ACHN (cell line): ENCODE results near the gene TNKS1BP1.
A peak's percentile ranks its signal among the peaks of the same experiment; 100 is the strongest.

Experiments used
- DNase-seq: peaks from one replicate; pipeline ENCODE4 v3.0.0-alpha.2; 2015
- in situ Hi-C: cut with HindIII; loops from 2 replicates; pipeline ENCODE4 v1.10.0; 2017; ENCODE audit warnings: low sequenced_read_pairs, low pct_ligation_motif_present, low pct_unique_long_range_greater_than_20kb

The TNKS1BP1 gene

DNA sequence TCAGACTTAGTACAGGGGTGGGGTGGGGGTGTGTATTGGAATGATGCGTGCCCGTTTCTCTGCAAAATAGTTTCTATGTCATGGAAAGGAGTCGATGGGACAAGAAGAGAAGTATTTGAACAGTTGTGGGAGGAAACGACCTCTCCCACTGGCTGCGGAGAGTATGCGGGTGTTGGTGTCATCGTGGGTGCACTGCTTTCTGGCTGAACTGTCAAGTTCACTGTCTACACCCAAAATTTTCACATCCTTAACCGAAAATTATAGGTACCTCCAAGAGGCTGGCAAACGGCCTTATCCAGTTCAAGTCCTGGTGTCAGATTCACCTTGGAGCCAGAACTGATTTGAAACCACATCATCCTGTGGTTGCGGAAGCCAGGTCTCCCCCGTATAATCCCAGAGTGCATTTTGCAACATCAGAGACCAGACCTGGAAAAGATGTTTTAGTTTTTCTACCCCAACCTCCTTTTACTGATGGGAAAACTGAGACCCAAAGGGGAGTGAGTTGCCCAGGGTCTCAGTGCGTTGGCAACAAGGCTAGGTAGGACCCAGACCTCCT, 11.4 kb upstream of the TNKS1BP1 start:
- in situ Hi-C loops = no loop called here

DNA sequence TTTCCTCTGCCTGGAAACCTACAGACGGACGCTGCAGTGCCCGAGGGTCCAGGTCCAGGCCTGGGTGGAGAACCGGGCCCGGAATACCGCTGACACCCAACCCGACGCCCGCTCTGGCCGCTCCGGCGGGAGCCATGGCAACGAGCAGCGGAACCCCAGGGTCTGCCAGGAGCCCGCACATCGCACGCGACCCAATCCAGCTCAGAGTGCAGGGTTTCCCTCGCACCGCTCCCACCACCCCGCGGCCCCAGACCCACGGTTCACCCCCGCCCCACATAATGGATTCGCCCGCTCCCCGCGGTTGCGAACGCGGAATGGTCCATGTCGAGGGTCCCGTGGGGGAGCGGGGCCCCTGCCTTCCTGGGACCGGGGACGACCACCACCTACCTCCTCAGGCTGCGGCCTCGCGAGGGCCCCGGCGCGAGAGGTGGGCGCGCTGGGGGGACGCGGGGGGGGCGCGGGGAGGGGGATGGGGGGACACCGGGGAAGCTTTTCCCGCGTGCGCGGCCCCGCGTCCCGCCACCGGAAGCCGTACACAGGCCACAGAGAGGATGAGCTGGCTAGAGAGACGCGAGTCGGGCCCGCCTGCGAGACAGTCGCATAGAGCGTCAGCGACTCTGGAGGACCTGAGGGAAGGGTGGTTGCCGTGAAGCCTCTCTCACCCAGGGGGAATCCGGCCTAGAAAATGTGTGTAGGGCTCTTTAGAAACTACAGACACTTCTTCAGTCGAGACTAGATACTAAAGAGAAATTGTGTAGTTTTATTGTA, 10.8 kb upstream of the TNKS1BP1 start, which contains the start of gene SSRP1:
Gene SSRP1, minus strand, starts transcription at position 550 of the 768 bp plus-strand sequence. CDS start 771 bp downstream, outside the sequence.
- in situ Hi-C loops = no loop called here
- DNase-seq = peak; percentile 83

More for the DNA sequence above, 11.4 kb upstream of the TNKS1BP1 start:
- no peak for DNase-seq

DNA sequence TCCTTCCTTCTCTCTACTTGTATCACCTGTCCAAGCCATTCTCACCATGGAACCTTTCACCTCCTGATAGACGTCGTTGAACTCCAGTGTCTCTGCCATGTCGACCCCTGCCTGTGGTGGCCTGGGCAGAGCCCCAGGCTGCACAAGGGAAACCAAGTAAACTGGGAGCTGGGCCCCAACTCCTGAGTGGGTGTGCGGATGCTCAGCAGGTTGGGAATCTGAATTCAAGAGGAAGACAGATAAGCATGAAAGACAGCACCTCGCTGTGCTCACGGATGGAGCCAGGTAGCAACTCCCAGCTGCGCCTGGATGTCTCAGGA, 10.2 kb upstream of the TNKS1BP1 start:
- no peak for DNase-seq
- in situ Hi-C loops = no loop called here

DNA sequence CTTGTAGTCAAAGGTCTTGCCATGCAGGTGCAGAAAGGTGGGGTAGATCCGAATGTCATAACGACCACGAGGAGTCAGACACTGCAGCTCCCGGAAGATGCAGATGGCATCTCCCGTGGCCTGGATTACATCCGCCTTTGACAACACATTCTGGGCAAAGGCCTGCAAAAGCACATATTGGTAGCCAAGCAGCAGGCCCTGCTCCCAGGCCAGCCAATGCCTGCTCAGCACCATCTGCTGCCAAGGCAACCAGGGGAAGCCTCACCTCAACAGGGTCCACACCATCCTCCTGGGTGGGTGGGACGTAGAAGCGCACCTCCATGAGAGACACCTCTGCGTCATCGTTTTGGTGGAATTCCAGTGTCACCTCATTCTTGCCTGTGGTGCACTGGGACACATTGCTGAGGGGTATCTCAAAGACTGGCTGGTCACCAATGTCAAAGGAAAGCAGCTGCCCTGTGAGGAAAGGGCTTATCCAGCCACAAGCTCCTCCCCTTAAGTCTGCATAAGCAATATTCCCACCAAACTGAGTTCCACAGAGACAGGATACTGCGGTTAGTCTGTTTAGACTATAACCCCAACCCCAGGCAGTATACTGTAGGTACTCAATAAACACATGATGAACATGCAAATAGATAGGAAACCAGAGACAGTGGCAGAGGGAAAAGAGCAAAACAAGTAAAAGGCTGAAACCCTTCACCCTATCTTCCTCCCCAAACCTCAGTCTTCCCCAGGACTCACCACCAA, 8.1 kb upstream of the TNKS1BP1 start:
- no peak for DNase-seq
- in situ Hi-C loops = no loop called here

DNA sequence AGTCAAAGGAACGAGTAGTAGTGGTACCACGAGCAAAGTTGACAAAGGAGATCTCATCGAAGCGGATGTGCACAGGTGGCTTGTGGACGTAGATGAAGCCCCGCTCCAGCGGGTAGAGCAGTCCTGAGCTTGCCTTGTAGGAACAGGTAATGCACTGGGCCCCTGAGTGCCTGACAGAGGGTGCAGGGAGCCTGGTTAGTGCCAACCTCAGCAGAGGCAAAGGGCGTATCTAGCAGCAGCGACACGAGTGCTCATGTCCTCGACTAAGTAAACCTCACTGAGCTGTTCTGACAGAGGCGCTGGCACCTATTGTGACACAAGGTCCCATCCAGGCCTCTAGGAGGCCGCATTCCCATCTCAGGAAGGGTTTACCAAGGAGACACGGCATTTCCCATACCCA, 7.0 kb upstream of the TNKS1BP1 start:
- DNase-seq = no peak
- in situ Hi-C loops = no loop called here

DNA sequence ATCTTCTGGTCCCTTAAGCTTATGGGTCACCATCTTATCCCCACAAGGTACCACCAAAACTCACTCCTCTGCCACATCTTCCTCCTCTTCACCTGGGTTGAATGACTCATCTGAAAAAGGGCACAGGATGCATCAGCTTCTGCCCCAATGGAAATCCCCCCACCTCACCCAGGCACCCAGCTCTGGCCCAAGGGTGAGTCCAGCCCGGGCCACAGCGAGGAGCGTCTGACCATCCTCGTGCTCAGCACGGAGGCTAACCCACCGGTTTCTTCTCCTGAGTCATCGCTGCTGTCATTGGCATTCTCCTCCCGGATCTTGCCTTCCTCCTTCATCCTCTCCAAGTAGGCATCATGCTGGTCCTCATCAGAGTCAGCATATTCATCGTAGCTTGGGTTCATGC, 5.3 kb upstream of the TNKS1BP1 start:
- no peak for DNase-seq
- in situ Hi-C loops = no loop called here

DNA sequence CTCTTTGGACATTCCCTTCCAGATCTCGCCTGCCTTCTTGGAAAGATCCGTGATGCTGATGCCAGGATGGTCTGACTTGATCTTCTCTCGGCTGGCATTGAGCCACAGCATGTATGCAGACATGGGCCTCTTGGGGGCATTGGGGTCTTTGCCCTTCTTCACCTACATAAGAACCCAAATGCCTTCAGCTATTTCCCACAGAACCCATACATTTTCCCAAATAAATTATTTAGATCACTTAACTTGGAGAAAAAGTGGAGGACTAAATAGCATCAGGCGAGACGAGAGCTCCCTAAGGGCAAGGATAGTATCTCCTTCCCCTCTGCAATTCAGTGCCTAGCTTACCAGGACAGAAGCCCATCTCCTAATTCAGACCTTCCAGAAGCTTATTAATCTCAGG, 3.0 kb upstream of the TNKS1BP1 start:
- in situ Hi-C loops = no loop called here
- no peak for DNase-seq

DNA sequence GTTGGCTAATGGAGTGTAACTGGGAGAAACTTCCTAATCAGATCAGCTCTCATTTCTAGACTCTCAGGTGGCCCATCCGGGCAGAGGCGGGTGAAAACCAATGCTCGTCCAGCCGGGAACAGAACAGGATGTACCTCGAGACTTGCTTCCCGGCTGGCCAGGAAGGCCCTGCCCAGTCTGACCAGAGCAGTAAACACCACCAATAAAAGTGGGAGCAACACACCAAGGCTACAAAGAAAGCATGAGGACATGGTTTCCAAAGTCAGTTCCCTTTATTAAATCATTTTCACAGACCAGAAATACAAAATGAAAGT, 940 bp upstream of the TNKS1BP1 start:
- in situ Hi-C loops = no loop called here
- DNase-seq = peak; percentile 73

DNA sequence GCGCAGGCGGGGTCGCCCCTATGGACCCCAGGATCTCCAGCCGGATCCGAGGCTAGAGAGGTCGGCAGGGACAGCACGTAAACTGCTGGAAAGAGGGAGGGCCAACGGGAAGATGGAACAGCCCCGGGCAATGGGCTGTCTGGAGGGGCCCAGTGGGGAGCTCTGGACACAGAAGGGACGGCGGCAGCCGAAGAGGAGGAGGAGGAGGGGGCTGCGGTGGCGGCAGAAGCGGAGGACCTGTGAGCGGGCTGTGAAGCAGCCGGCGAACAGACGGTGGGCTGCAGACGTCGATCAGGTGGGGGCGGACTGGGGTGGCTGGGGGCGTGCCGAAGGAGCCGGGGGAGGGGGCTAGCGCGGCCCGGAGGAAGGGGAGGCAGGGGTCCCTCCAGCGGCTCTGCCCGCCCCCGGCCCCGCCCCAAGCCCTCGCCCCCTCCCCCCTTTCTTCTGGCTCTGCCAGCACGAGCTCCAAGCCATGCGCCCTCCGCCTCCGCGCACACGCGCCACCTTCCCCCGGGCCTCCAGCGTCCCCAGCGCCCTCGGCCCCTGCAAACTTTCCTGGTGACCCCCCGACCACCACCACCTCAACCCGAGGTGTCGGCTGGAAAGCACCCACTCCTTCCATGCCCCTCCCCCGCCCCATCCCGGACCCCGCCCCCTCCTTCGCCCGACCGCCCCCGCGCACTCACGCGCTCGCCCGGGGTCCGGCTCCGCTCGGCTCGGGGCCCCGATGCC, 432 bp downstream of the TNKS1BP1 start:
- DNase-seq = peak; percentile 41
- in situ Hi-C loops = no loop called here

DNA sequence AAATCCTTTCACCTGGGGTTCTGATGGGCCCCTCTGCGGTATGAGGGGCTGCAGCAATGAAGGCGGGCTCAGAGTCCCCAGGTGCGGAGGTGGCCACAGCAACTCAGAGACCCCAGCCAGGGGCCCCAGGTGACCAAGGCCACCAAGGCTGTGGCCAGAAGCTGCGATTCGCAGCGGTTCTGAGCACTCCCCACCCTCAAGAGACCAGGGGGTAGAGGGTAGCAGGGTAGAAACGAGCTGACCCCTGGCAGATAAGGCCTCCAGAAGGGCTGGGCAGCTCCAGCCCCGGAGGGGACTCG, 948 bp downstream of the TNKS1BP1 start:
- in situ Hi-C loops = no loop called here

DNA sequence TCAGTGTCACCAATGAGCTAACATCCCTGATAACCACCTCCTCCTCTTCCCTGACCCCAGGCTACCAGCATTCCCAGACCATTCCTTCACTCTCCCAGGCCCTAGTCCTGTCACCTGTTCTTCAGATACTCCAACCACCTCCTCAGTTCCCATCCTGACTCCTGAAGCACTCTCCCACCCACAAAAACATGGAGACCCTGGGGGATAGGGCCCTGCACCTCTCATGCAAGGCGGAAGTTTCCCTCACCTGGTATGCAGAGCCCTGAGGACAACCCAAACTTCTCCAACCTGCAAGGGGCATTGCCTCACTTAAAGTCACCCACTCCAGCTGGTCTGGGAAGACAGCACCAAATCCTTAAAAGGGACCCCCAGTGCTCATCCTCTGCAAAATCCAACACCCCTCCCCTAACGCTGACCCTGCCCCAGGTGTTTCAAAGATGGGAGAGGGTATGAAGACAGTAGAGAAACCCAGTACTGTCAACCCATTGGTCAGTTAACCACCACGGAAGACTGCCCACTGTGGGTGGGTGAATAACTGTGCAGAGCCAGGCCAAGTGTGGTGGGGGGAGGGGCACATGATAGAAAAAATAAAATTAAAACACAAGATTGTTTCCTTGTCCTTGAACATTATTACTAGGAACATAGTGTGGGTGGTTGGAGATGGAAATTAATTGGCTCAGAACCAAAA, 1.4 kb downstream of the TNKS1BP1 start:
- peak; percentile 37 for DNase-seq
- in situ Hi-C loops = no loop called here

More for the DNA sequence above, 948 bp downstream of the TNKS1BP1 start:
- no peak for DNase-seq

DNA sequence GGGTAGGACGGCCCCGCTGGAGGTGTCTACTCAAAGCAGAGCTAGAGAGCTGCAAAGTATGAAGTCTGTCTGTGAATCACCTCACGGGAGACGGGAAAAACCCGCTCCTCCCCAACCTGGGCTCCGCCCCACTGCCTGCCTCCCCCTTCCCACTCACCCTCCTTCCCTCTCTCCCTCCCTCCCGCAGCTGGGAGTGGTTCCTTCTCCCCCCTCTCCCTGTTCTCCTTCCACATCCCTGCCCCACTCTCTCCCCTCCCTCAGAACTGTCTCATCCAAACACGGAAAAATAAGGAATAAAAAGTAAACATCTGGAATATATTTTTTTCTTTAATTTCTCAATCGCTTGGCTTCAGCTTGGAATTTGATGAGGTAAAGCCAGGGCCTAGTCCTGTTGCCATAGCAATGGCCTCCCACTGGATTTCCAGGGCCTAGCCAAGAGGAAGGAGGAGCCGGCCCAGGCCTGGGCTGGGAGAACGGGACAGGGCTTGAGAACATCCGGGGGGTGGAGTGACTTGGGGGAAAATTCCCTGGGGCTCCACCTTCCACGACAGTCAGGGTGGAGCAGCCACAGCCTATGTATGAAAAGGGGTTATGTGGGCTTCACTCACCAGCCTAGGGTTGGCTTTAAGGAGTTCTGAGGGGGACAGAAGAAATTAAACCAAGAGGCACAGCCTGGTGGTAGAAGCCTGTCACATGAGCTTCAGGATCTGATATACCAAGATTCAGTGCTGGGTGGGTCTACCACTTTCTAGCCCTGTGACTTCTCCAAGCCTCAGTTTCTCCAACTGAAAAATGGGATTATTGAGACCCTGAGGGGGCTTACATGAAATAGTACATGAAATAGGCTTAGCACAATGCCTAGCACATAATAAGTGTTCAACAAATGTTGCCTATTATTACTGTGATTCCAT, 2.2 kb downstream of the TNKS1BP1 start:
- in situ Hi-C loops = no loop called here
- DNase-seq = peak; percentile 93

DNA sequence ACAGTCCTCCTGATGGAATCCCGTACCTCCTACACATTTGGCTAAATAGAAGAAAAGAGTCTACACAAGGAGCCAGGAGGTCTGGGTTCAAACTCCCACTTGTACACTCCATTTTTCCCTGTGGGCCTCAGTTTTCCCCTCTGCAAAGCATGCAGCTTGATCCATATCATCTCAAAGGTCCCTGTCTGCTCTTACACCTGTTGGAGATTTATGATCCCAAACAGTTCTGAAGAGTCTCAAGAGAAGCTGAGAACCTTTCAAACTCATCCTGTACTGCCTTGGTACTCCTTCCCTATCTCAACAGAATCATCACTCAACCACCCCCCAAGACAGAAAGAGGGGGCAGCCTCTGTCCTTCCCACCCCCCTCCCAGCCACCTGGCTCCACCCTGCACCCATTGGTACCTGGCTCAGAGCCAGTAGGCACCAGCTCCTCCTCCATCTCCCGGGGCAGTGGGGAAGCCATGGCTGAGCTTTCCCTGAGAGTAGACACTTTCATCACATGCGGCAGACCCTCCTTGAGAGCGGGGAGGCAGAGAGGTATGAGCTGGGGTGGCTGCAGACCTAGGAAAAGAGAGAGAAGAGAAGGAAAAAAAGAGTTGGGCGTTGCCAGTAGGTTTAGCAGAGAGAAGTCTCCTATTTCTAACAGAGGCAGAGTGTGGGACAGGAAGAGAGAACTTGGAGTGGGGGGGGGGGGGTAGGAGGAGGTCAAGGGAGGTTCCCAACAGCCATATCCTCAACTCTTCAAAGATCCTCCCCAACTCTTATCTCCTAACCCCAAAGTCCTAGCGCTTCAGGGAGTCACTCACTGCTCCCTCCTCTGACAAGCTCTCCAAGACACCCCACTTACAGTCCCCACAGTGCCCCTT, 3.1 kb downstream of the TNKS1BP1 start:
- in situ Hi-C loops = no loop called here
- DNase-seq = peak; percentile 17

DNA sequence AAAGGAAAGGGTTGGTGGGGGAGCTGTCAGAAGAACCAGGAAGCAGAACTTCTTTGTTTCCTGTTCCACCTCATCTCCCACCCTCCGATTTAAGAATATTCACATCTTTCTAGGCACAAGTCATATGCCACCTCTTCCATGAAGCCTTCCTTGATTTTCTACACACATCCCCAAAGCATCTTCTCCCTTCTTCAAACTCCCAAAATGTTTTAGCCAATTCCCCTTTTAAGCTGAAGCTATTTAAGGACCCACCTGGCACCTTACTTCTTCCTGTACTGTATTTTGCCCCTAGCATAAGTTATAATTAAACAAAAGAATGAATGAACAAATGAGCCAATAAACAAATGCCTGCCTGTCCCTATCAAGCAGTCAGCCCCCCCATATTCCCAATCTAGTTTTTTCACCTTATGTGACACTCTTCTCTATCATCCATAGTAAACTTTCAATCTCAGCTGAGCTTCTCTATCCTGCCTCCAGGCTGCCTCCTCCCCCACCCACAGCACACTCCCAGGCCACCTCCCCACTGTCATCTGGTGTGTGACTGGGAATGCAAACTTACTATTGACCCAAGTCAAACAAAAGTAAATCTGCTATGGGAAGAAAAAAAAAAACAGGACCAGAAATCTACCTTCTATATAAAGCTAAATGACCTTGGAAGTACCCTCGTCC, 3.9 kb downstream of the TNKS1BP1 start:
- DNase-seq = no peak
- in situ Hi-C loops = no loop called here

DNA sequence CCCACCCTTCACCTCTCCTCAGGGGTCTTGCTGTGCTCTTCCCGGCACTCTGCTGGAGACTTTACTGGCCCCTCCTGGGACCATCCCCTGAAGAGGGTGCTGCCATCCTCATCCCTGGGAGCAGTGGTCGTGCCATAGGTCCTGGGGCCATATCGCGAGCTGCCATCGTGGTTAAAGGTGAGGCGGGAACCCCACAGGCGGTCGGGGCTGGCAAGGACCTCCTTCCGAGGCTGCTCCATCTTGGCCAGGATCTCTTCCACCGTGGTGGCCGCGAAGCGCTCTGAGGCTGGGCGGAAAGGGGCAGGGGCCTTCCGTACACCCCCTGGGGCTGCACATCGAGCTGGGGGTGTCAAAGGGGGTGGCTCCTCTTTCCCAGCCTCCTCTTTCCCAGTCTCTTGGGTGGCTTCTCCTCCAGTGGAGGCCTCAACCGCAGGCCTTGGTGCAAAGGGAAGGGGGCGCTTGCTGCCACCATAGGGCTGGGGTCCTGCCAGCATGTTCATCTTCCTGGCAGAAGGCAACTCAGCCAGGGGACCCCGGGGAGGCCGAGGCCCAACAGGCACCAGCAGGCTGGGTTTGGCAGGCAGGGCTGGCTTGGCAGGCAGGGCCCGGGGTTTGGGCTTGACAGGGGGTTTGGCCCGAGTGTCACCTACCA, 4.6 kb downstream of the TNKS1BP1 start:
- in situ Hi-C loops = no loop called here
- DNase-seq = no peak

DNA sequence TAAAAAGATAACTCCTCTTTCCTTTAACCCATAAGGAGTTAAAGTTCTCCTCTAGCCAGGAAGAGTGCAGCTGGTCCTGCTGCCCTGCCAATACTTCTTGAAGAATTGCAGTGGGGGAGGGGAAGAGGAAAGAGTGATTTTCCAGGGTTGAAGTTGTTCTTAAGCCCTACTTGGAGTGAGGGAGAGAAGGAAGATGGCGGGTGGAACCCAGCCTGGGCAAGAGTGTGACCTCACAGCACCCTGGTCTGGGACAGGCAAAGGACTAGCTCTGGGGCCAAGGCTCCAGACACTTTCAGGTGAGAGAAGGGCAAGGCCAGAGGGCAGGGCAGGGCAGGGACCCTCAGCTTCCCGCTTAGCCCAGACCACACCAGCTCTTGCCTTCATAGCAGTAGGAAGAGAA, 6.6 kb downstream of the TNKS1BP1 start:
- in situ Hi-C loops = no loop called here
- no peak for DNase-seq
